ENCODE results near the gene IGSF8.

DNA sequence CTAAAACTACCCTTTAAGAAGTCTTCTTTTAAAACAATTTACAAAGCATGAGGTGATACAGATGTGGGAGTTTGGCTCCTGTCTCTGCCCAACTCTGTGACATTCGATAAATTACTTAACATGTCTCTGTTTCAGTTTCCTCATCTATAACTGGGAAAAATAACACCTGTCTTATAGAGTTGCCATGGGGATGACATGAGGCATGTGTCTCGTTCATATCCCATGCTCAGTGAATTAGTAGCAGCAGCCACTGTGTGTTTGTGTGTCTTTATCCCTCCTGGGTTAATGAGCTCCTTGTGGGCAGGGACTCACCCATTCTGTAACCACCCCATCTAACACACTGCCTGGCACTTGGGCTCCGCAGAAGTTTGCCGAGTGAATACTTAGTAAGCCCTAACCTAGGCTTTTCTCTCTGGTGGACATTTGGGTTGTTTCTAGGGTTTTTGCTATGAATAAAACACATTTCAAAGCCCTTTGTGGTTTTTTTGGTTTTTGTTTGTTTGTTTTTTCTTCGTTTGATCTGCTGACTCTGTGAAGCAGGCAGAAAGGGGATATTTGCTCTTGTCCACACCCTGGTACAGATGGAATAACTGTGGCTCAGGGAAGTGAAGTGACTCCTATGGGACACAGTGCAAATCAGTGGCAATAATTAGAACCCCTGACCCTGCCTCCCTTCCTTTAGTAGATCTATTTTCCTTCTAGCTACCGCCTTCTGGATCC, 17.9 kb downstream of the IGSF8 start:
- TF ChIP-seq, protein P1, sequence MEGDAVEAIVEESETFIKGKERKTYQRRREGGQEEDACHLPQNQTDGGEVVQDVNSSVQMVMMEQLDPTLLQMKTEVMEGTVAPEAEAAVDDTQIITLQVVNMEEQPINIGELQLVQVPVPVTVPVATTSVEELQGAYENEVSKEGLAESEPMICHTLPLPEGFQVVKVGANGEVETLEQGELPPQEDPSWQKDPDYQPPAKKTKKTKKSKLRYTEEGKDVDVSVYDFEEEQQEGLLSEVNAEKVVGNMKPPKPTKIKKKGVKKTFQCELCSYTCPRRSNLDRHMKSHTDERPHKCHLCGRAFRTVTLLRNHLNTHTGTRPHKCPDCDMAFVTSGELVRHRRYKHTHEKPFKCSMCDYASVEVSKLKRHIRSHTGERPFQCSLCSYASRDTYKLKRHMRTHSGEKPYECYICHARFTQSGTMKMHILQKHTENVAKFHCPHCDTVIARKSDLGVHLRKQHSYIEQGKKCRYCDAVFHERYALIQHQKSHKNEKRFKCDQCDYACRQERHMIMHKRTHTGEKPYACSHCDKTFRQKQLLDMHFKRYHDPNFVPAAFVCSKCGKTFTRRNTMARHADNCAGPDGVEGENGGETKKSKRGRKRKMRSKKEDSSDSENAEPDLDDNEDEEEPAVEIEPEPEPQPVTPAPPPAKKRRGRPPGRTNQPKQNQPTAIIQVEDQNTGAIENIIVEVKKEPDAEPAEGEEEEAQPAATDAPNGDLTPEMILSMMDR (conservative IDR thresholded peaks at IDR 0.05; ENCODE audit: low read depth, low read length), result no peak
- TF ChIP-seq EZH2 (IDR thresholded peaks at IDR 0.05; ENCODE audit: borderline replicate concordance, low read depth, low read length, poor library complexity, severe bottlenecking), result peak; percentile 9

All from A673 (cell line).